A549 (cell line): ENCODE results near the gene P2RY14. TPM values are rescaled to one million over a fixed set of nuclear protein-coding genes. Genes with fewer than 3 reads are reported as not detected.
"Not testable (repeated sequence)": the region's sequence is repeated elsewhere in the genome, so short reads cannot be mapped to it uniquely, and the experiment has no call there.

Source experiments
- ATAC-seq, 2 experiments: fragments of 200-7000 bp in 1 of 2; fragments of >200 bp in 1 of 2; cut with Nextera tagmentation in 1 of 2; cut with Tn5 transposase in 1 of 2; 3 replicates each; pipeline versions ENCODE4 v1.8.0 to v1.9.1; 2018 to 2020; ENCODE audit warnings: mild to moderate bottlenecking in 1 of 2, moderate library complexity in 1 of 2
- CTCF ChIA-PET: fragments of 300-600 bp; sonication (Branson Sonifier 250); formaldehyde crosslinking; extraction: SDS; loops from one replicate; lab custom pipeline; 2021; ENCODE audit warnings: antibody characterized with exemption, inconsistent platforms; lab: Yijun Ruan, JAX
- POLR2A ChIA-PET: fragments of 350-600 bp; formaldehyde crosslinking; extraction: SDS; loops from one replicate; lab custom pipeline; 2021; ENCODE audit warnings: antibody characterized with exemption, inconsistent platforms; lab: Yijun Ruan, JAX
- DNase-seq, 2 experiments: peaks; one replicate each; pipeline versions ENCODE4 v3.0.0 to v3.0.0-alpha.2; 2011 to 2016; ENCODE audit warnings: low read depth in 1 of 2, low spot score in 1 of 2
- FAIRE-seq: peaks from 2 replicates; lab custom pipeline; 2011; peaks lifted over from hg19 to GRCh38; lab: Jason Lieb, UNC
- H3K27ac ChIP-seq, 2 experiments: fragments of >200 bp; sonication (Bioruptor Twin); formaldehyde crosslinking; 3 replicates each; pipeline ENCODE4 v1.5.1; 2016 to 2017
- H3K4me1 ChIP-seq: fragments of >200 bp; sonication (Bioruptor Twin); formaldehyde crosslinking; 3 replicates; pipeline ENCODE4 v1.6.1; 2016
- H3K4me2 ChIP-seq: fragments of >200 bp; sonication (Bioruptor Twin); formaldehyde crosslinking; 3 replicates; pipeline ENCODE4 v1.6.1; 2016
- H3K4me3 ChIP-seq: fragments of >200 bp; sonication (Bioruptor Twin); formaldehyde crosslinking; 3 replicates; pipeline ENCODE4 v1.5.1; 2016
- H3K9me3 ChIP-seq: fragments of >200 bp; sonication (Bioruptor Twin); formaldehyde crosslinking; 3 replicates; pipeline ENCODE4 v1.6.1; 2016
- BHLHE40 ChIP-seq: IDR thresholded peaks from 2 replicates; pipeline ENCODE4 v1.6.1; 2012; ENCODE audit warnings: low read depth, low read length, inconsistent platforms
- CBX2 ChIP-seq: fragments of 200-600 bp; sonication (generic); IDR thresholded peaks from 2 replicates; pipeline ENCODE4 v1.6.1; 2016; ENCODE audit warnings: low read depth, mild to moderate bottlenecking, borderline replicate concordance
- CBX8 ChIP-seq: fragments of 200-600 bp; sonication (generic); IDR thresholded peaks from 2 replicates; pipeline ENCODE4 v1.6.1; 2016
- CHD4 ChIP-seq: fragments of 200-600 bp; sonication (generic); IDR thresholded peaks from 2 replicates; pipeline ENCODE4 v1.6.1; 2016; ENCODE audit warnings: antibody characterized with exemption, mild to moderate bottlenecking, borderline replicate concordance
- EHF ChIP-seq: fragments of 250-450 bp; sonication (Bioruptor Pico); IDR thresholded peaks from 2 replicates; pipeline ENCODE4 v1.5.0; 2020; ENCODE audit warnings: mild to moderate bottlenecking
- ESRRA ChIP-seq: fragments of 150-350 bp; IDR thresholded peaks from 2 replicates; pipeline ENCODE4 v1.6.1; 2014; ENCODE audit warnings: mild to moderate bottlenecking, low read length, borderline replicate concordance
- HDAC2 ChIP-seq: fragments of 200-600 bp; sonication (generic); IDR thresholded peaks from 2 replicates; pipeline ENCODE4 v1.6.1; 2016
- HEYL ChIP-seq: fragments of 250-450 bp; sonication (Bioruptor Pico); IDR thresholded peaks from 2 replicates; pipeline ENCODE4 v1.8.0; 2021; ENCODE audit warnings: mild to moderate bottlenecking, moderate library complexity
- HOXB5 ChIP-seq: fragments of 250-450 bp; sonication (Bioruptor Pico); IDR thresholded peaks from 2 replicates; pipeline ENCODE4 v1.5.0; 2020; ENCODE audit warnings: mild to moderate bottlenecking, moderate library complexity
- MAFK ChIP-seq: fragments of 450-650 bp; IDR thresholded peaks from 2 replicates; pipeline ENCODE4 v1.6.1; 2014; ENCODE audit not compliant: partially characterized antibody
- NFE2L2 ChIP-seq: fragments of 150-350 bp; conservative IDR thresholded peaks from 2 replicates; pipeline ENCODE4 v1.6.1; 2014; ENCODE audit warnings: low read length
- PHF8 ChIP-seq: fragments of 200-600 bp; sonication (generic); IDR thresholded peaks from 2 replicates; pipeline ENCODE4 v1.6.1; 2016; ENCODE audit warnings: low read depth, mild to moderate bottlenecking, antibody characterized with exemption, moderate library complexity, borderline replicate concordance
- POLR2A ChIP-seq: IDR thresholded peaks from 2 replicates; pipeline ENCODE4 v1.6.1; 2012; ENCODE audit warnings: mild to moderate bottlenecking, low read length
- POLR2AphosphoS2 ChIP-seq: conservative IDR thresholded peaks from 2 replicates; pipeline ENCODE4 v1.6.1; 2012; ENCODE audit warnings: low read length, improper control_type of control experiment, inconsistent platforms
- RARB ChIP-seq: fragments of 250-450 bp; sonication (Bioruptor Pico); IDR thresholded peaks from 2 replicates; pipeline ENCODE4 v1.8.0; 2021; ENCODE audit warnings: mild to moderate bottlenecking, moderate library complexity
- RCOR1 ChIP-seq: fragments of 150-350 bp; IDR thresholded peaks from 2 replicates; pipeline ENCODE4 v1.6.1; 2014; ENCODE audit warnings: antibody characterized with exemption, low read length, low read depth
- ZC3H11A ChIP-seq: fragments of 450-650 bp; IDR thresholded peaks from 2 replicates; pipeline ENCODE4 v1.6.1; 2014; ENCODE audit warnings: antibody characterized with exemption, mild to moderate bottlenecking
- ZFP36 ChIP-seq: fragments of 450-650 bp; IDR thresholded peaks from 2 replicates; pipeline ENCODE4 v1.6.1; 2014; ENCODE audit warnings: borderline replicate concordance; ENCODE audit not compliant: partially characterized antibody
- ZSCAN20 ChIP-seq: fragments of 250-450 bp; sonication (Bioruptor Pico); IDR thresholded peaks from 2 replicates; pipeline ENCODE4 v1.8.0; 2022; ENCODE audit warnings: mild to moderate bottlenecking, moderate library complexity
- WGBS: methylation state at CpG from one replicate; pipeline ENCODE4 v1.1.6; 2017; ENCODE audit errors: missing lambda C conversion rate; 5-methylcytosine and 5-hydroxymethylcytosine counted together
- polyA plus RNA-seq, 4 experiments: library from polyadenylated mRNA; depleted of rRNA in 3 of 4; stranded (reverse); fragments of >200 nt; fragmentation: RNase III in 1 of 4; extraction: RNeasy Plus Mini Kit Qiagen cat#74134 plus additional on column Dnase treatment in 1 of 4; gene quantifications; 2 replicates in 3 of 4; 3 replicates in 1 of 4; pipeline ENCODE4 v1.2.3, GENCODE V29; 2011 to 2017
- TF ChIP-seq, protein P1 (sequence below): fragments of >200 bp; sonication (Bioruptor Twin); formaldehyde crosslinking; IDR thresholded peaks from 2 replicates; pipeline ENCODE4 v1.6.1; 2016
- TF ChIP-seq, protein P2 (sequence below): IDR thresholded peaks from 2 replicates; pipeline ENCODE4 v1.6.1; 2012
- TF ChIP-seq, protein P3 (sequence below): fragments of 450-650 bp; IDR thresholded peaks from 2 replicates; pipeline ENCODE4 v1.6.1; 2014; ENCODE audit warnings: antibody characterized with exemption

Gene P2RY14
- polyA plus RNA-seq, 2 of the 4 experiments (the other 2 are of a cell fraction), result not detected

DNA sequence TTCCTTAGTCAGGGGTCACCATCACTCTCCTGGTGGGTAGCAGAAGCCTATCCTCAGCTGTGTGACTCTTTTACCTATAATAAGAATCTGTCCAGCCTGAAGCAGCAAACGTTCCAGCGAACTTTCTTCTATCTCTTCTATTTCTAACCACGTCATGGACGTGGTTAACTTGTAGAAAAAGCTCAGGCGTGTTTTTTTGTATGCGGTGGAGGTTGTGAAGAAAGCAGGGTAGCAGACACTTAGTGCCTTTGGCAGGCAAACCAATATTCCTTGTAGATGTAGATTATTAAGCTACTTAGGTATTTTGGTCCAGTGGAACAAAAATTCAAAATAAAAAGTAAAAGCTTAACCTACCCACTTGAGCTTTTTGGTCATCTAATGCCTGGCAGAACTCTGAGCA lies 43.5 kb downstream of the P2RY14 start:
- H3K4me2 ChIP-seq, result no peak overlapping the region
- H3K4me1 ChIP-seq, result no peaks in the 10 kb centered on the region
- H3K4me3 ChIP-seq, result no peak overlapping the region
- H3K9me3 ChIP-seq, result no peaks in the 10 kb centered on the region
- CTCF ChIA-PET, result interaction anchor here (1.3 to 3.8 kb wide), 5 partner anchors 10 to 67 kb away, joined by 3 to 19 read pairs (median 4); no protein-coding TSS in a partner anchor
- WGBS, result 87% methylated on average over 6 of the region's 6 CpGs
- DNase-seq, result no peak
- POLR2A ChIA-PET, result no interaction called here
- TF ChIP-seq HEYL (CRISPR knock-in tag) (no peak), RARB (CRISPR knock-in tag) (no peak), ZC3H11A (no peak), NFE2L2 (no peak)
- TF ChIP-seq, protein P1, sequence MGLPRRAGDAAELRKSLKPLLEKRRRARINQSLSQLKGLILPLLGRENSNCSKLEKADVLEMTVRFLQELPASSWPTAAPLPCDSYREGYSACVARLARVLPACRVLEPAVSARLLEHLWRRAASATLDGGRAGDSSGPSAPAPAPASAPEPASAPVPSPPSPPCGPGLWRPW, result no peak
- no peak overlapping the region for H3K27ac ChIP-seq
- no peak for ATAC-seq
- FAIRE-seq, result no peak

DNA sequence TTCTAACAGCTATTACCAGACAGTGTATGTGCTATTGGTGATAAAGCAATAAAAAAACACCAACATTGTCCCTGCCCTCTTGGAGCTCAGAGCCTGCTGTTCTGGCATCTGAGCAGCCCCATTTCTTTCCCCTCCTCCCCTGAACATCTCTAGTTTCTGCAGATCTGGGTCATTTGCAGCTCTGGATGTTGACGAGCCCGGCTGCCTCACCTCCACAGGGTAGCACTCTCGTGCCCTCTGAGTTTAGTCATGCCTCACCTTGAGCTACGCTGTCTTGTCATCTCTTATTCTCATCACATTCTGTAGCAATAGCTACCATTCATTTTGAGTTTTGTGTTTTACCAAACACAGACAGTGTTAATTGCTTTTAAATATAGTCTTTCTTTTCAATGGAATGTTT lies 45.4 kb downstream of the P2RY14 start:
- no peak for DNase-seq
- ChIA-PET POLR2A (interaction anchor here (0.5 kb wide), 1 partner anchor 14 kb away, joined by 4 read pairs; no protein-coding TSS in a partner anchor), CTCF (interaction anchor here (0.6 to 9.7 kb wide), 3 partner anchors 47 to 68 kb away, joined by 3 to 136 read pairs (median 8); partner anchors contain the start of gene P2RY14)
- FAIRE-seq, result no peak
- Histone ChIP-seq H3K4me1 (peaks cover 11% of the 10 kb centered on the region), H3K9me3 (no peaks in the 10 kb centered on the region), H3K27ac (no peak overlapping the region), H3K4me3 (no peak overlapping the region), H3K4me2 (no peak overlapping the region)
- no peak for TF ChIP-seq CBX8
- TF ChIP-seq ZC3H11A, result no peak
- TF ChIP-seq HOXB5 (CRISPR knock-in tag), result no peak
- no peak for TF ChIP-seq POLR2A
- TF ChIP-seq, protein P1, result no peak
- TF ChIP-seq ZFP36, result no peak
- TF ChIP-seq RARB (CRISPR knock-in tag), result no peak
- TF ChIP-seq, protein P2, sequence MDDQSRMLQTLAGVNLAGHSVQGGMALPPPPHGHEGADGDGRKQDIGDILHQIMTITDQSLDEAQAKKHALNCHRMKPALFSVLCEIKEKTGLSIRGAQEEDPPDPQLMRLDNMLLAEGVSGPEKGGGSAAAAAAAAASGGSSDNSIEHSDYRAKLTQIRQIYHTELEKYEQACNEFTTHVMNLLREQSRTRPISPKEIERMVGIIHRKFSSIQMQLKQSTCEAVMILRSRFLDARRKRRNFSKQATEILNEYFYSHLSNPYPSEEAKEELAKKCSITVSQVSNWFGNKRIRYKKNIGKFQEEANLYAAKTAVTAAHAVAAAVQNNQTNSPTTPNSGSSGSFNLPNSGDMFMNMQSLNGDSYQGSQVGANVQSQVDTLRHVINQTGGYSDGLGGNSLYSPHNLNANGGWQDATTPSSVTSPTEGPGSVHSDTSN, result no peak
- ATAC-seq, result no peak
- 36% methylated on average over 4 of the region's 4 CpGs for WGBS

DNA sequence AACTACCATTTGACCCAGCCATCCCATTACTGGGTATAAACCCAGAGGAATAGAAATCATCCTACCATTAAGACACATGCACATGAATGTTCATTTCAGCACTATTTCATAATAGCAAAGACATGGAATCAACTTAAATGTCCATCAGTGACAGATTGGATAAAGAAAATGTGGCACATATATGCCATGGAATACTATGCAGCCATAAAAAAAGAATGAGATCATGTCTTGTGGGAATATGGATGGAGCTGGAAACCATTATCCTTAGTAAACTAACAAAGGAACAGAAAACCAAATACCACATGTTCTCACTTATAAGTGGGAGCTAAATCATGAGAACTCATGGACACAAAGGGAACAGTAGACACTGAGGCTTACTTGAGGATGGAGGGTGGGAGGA lies 45.9 kb downstream of the P2RY14 start:
- CTCF ChIA-PET, result interaction anchor here (0.6 to 9.7 kb wide), 3 partner anchors 47 to 69 kb away, joined by 3 to 136 read pairs (median 8); partner anchors contain the start of gene P2RY14
- not testable (repeated sequence) for FAIRE-seq, H3K4me2 ChIP-seq, H3K4me3 ChIP-seq, H3K9me3 ChIP-seq, ATAC-seq, H3K27ac ChIP-seq, DNase-seq
- POLR2A ChIA-PET, result interaction anchor here (0.5 kb wide), 1 partner anchor 13 kb away, joined by 4 read pairs; no protein-coding TSS in a partner anchor
- peaks cover 17% of the 10 kb centered on the region for H3K4me1 ChIP-seq

DNA sequence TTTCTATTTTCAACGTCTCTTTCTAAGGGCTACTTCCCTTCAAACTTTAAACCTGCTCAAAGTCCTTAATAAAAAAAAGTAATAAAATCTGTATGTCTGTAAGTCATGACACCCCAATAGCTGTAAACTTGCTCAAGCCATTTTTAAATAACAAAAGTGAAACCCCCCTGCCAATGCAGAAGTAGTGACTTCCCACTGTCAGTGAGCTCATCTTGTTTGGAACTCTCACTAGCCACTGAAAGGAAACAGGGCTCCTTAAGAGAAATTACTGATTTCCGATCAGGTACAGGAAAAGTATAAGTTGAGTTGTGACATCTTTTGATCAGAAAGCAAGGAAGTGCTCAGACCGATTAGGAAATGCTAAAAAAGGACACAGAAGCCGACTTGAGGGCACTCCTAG lies 47.7 kb downstream of the P2RY14 start:
- ChIA-PET POLR2A (interaction anchor here (0.7 kb wide), 1 partner anchor 74 kb away, joined by 6 read pairs; no protein-coding TSS in a partner anchor), CTCF (interaction anchor here (0.6 to 9.7 kb wide), 4 partner anchors 8 to 62 kb away, joined by 4 to 136 read pairs (median 32); partner anchors contain the start of gene P2RY14)
- H3K9me3 ChIP-seq, result no peaks in the 10 kb centered on the region
- H3K27ac ChIP-seq, result no peak overlapping the region
- FAIRE-seq, result no peak
- peaks cover 34% of the 10 kb centered on the region for H3K4me1 ChIP-seq
- H3K4me2 ChIP-seq, result no peak overlapping the region
- ATAC-seq, result no peak
- DNase-seq, result no peak
- WGBS, result 38% methylated on average over 4 of the region's 4 CpGs
- TF ChIP-seq PHF8, result no peak
- TF ChIP-seq, all 56 proteins: peak for 0
- H3K4me3 ChIP-seq, result no peak overlapping the region

DNA sequence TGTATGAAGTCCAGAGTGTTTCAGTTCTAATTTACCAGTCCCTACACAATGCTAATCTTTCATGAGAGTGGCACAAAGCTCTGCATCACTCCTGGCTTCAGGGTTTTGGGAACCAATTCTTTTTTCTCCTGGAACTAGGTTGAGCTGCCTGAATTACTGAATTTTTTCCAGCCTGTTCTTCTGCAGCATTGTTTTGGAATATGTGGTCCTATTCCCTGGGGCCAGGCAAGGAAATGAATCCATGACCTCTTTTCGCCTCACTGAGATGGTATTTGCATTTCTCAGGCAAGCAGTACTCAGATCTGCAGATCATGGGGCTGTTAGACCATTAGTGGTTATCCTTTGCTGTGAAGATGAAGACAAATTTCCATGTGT lies 49.7 kb downstream of the P2RY14 start:
- DNase-seq (no peak), FAIRE-seq (no peak), ATAC-seq (peak; percentile 6 to 8; a peak in 2 of 6 replicates)
- H3K9me3 ChIP-seq, result no peaks in the 10 kb centered on the region
- CTCF ChIA-PET, result interaction anchor here (0.6 to 9.7 kb wide), 39 partner anchors 8 to 690 kb away, joined by 3 to 136 read pairs (median 7); partner anchors contain the start of genes GPR171 and P2RY14
- POLR2A ChIA-PET, result no interaction called here
- H3K4me2 ChIP-seq, result peak overlapping the region; percentile 50
- H3K4me1 ChIP-seq, result peaks cover 37% of the 10 kb centered on the region
- peak overlapping the region; percentile 49 to 66; a peak in 5 of 6 replicates for H3K27ac ChIP-seq
- H3K4me3 ChIP-seq, result no peak overlapping the region
- 92% methylated on average over 1 of the region's 1 CpG for WGBS
- TF ChIP-seq BHLHE40, result no peak
- no peak for TF ChIP-seq PHF8
- no peak for TF ChIP-seq HDAC2
- TF ChIP-seq, protein P3, sequence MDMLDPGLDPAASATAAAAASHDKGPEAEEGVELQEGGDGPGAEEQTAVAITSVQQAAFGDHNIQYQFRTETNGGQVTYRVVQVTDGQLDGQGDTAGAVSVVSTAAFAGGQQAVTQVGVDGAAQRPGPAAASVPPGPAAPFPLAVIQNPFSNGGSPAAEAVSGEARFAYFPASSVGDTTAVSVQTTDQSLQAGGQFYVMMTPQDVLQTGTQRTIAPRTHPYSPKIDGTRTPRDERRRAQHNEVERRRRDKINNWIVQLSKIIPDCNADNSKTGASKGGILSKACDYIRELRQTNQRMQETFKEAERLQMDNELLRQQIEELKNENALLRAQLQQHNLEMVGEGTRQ, result no peak
- TF ChIP-seq ESRRA, result no peak
- no peak for TF ChIP-seq CBX2
- TF ChIP-seq ZSCAN20 (CRISPR knock-in tag), result no peak
- no peak for TF ChIP-seq CHD4
- TF ChIP-seq MAFK, result no peak
- TF ChIP-seq POLR2AphosphoS2, result no peak
- no peak for TF ChIP-seq RCOR1
- TF ChIP-seq EHF, result no peak
